DMS153 (cell line): ENCODE data around the gene HSP90AB1.

Experiments used
- DNase-seq: peaks from one replicate; lab custom pipeline; 2025; lab: John Stamatoyannopoulos, UW

Gene HSP90AB1

GRCh38 chr6:44269178-44269920 lies 22.4 kb downstream of the HSP90AB1 start:
- DNase-seq: no peak

GRCh38 chr6:44269921-44270525 lies 23.1 kb downstream of the HSP90AB1 start, which contains the start of gene TMEM151B:
Gene TMEM151B (plus strand): TSS chr6:44270450. CDS start chr6:44270743, 293 bp downstream.
- no peak for DNase-seq

GRCh38 chr6:44270526-44271405 lies 23.9 kb downstream of the HSP90AB1 start:
- DNase-seq: no peak

- no peak for DNase-seq
These were observed 24.5 kb downstream of the HSP90AB1 start for GRCh38 chr6:44271406-44271723.

- no peak for DNase-seq
These were observed 25.0 kb downstream of the HSP90AB1 start for GRCh38 chr6:44271914-44272313.

GRCh38 chr6:44272529-44272928 lies 25.6 kb downstream of the HSP90AB1 start:
- no peak for DNase-seq

- DNase-seq: no peak
These were observed 26.2 kb downstream of the HSP90AB1 start for GRCh38 chr6:44272999-44273566.

- DNase-seq: no peak
These were observed 26.7 kb downstream of the HSP90AB1 start for GRCh38 chr6:44273617-44274016.

- DNase-seq: no peak
These were observed 28.4 kb downstream of the HSP90AB1 start for GRCh38 chr6:44275271-44275748.

GRCh38 chr6:44275749-44276648 lies 29.1 kb downstream of the HSP90AB1 start:
- DNase-seq: no peak

GRCh38 chr6:44276667-44277640 lies 30.1 kb downstream of the HSP90AB1 start:
- DNase-seq: no peak

GRCh38 chr6:44277763-44278162 lies 30.9 kb downstream of the HSP90AB1 start:
- no peak for DNase-seq

- DNase-seq: no peak
These were observed 31.4 kb downstream of the HSP90AB1 start for GRCh38 chr6:44278315-44278714.

GRCh38 chr6:44278774-44279697 lies 32.1 kb downstream of the HSP90AB1 start:
- no peak for DNase-seq

GRCh38 chr6:44284121-44284520 lies 37.2 kb downstream of the HSP90AB1 start:
- no peak for DNase-seq

GRCh38 chr6:44284867-44285266 lies 38.0 kb downstream of the HSP90AB1 start:
- DNase-seq: no peak

- DNase-seq: no peak
These were observed 38.8 kb downstream of the HSP90AB1 start for GRCh38 chr6:44285552-44286284.

- no peak for DNase-seq
These were observed 39.3 kb downstream of the HSP90AB1 start for GRCh38 chr6:44286285-44286565.
